ENCODE data around the gene MAJIN.

GRCh38 chr11:65021003-65021402 lies 49.1 kb upstream of the MAJIN start:
- TF ChIP-seq, protein P1, sequence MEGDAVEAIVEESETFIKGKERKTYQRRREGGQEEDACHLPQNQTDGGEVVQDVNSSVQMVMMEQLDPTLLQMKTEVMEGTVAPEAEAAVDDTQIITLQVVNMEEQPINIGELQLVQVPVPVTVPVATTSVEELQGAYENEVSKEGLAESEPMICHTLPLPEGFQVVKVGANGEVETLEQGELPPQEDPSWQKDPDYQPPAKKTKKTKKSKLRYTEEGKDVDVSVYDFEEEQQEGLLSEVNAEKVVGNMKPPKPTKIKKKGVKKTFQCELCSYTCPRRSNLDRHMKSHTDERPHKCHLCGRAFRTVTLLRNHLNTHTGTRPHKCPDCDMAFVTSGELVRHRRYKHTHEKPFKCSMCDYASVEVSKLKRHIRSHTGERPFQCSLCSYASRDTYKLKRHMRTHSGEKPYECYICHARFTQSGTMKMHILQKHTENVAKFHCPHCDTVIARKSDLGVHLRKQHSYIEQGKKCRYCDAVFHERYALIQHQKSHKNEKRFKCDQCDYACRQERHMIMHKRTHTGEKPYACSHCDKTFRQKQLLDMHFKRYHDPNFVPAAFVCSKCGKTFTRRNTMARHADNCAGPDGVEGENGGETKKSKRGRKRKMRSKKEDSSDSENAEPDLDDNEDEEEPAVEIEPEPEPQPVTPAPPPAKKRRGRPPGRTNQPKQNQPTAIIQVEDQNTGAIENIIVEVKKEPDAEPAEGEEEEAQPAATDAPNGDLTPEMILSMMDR (IDR thresholded peaks at IDR 0.05; ENCODE audit: poor library complexity), result no peak
- TF ChIP-seq EZH2 (IDR thresholded peaks at IDR 0.05; ENCODE audit: borderline replicate concordance), result no peak

All from hepatocyte (in vitro differentiated cells).